Measurements from ENCODE around the gene LAMP5. TPM values are rescaled to one million over a fixed set of nuclear protein-coding genes. Genes with fewer than 3 reads are reported as not detected.

LAMP5 gene
- total RNA-seq, 2 donors from 2014 or later, result 0.14 to 0.34 TPM

GRCh38 chr20:9506280-9506821 is 8.0 kb upstream of the LAMP5 start:
- WGBS, result 30% methylated on average over 29 of the region's 34 CpGs
- Histone ChIP-seq H3K4me1 (replicated peaks) (no peaks in the 10 kb centered on the region), H3K27me3 (replicated peaks; ENCODE audit: insufficient read depth) (peaks cover 6% of the 10 kb centered on the region), H3K9me3 (no peaks in the 10 kb centered on the region), H3K4me3 (no peak overlapping the region), H3K36me3 (no peaks in the 10 kb centered on the region), H3K27ac (no peak overlapping the region)
- intact Hi-C loops (cut with DNase I), result no loop called here
- TF ChIP-seq POLR2AphosphoS5 (IDR thresholded peaks at IDR 0.05) (no peak), CTCF (IDR thresholded peaks at IDR 0.05) (no peak), POLR2A (IDR thresholded peaks at IDR 0.05) (no peak)
- no peak for DNase-seq (ENCODE audit: low spot score)

GRCh38 chr20:9506964-9507369 is 7.4 kb upstream of the LAMP5 start:
- Histone ChIP-seq H3K4me3 (no peak overlapping the region), H3K36me3 (no peaks in the 10 kb centered on the region), H3K27ac (no peak overlapping the region), H3K9me3 (no peaks in the 10 kb centered on the region), H3K27me3 (replicated peaks; ENCODE audit: insufficient read depth) (peaks cover 6% of the 10 kb centered on the region), H3K4me1 (replicated peaks) (no peaks in the 10 kb centered on the region)
- DNase-seq (ENCODE audit: low spot score), result no peak
- 26% methylated on average over 28 of the region's 31 CpGs for WGBS
- intact Hi-C loops (cut with DNase I), result no loop called here
- TF ChIP-seq POLR2AphosphoS5 (IDR thresholded peaks at IDR 0.05), result no peak
- TF ChIP-seq CTCF (IDR thresholded peaks at IDR 0.05), result no peak
- no peak for TF ChIP-seq POLR2A (IDR thresholded peaks at IDR 0.05)

- peaks cover 6% of the 10 kb centered on the region for H3K27me3 ChIP-seq (replicated peaks; ENCODE audit: insufficient read depth)
- intact Hi-C loops (cut with DNase I), result no loop called here
- H3K4me3 ChIP-seq, result no peak overlapping the region
- H3K9me3 ChIP-seq, result no peaks in the 10 kb centered on the region
- DNase-seq (ENCODE audit: low spot score), result no peak
- 14% methylated on average over 31 of the region's 37 CpGs for WGBS
- TF ChIP-seq POLR2AphosphoS5 (IDR thresholded peaks at IDR 0.05), result no peak
- no peak for TF ChIP-seq POLR2A (IDR thresholded peaks at IDR 0.05)
- TF ChIP-seq CTCF (IDR thresholded peaks at IDR 0.05), result no peak
- H3K4me1 ChIP-seq (replicated peaks), result no peaks in the 10 kb centered on the region
- no peak overlapping the region for H3K27ac ChIP-seq
- H3K36me3 ChIP-seq, result no peaks in the 10 kb centered on the region
These were observed 6.7 kb upstream of the LAMP5 start for GRCh38 chr20:9507544-9508239.

GRCh38 chr20:9508240-9508661 is 6.1 kb upstream of the LAMP5 start:
- DNase-seq (ENCODE audit: low spot score), result no peak
- WGBS, result 6% methylated on average over 23 of the region's 23 CpGs
- intact Hi-C loops (cut with DNase I), result no loop called here
- H3K9me3 ChIP-seq, result no peaks in the 10 kb centered on the region
- no peak overlapping the region for H3K4me3 ChIP-seq
- no peaks in the 10 kb centered on the region for H3K36me3 ChIP-seq
- peaks cover 6% of the 10 kb centered on the region for H3K27me3 ChIP-seq (replicated peaks; ENCODE audit: insufficient read depth)
- no peak overlapping the region for H3K27ac ChIP-seq
- TF ChIP-seq POLR2A (IDR thresholded peaks at IDR 0.05) (no peak), CTCF (IDR thresholded peaks at IDR 0.05) (no peak), POLR2AphosphoS5 (IDR thresholded peaks at IDR 0.05) (no peak)
- no peaks in the 10 kb centered on the region for H3K4me1 ChIP-seq (replicated peaks)

GRCh38 chr20:9508696-9509178 is 5.7 kb upstream of the LAMP5 start:
- Histone ChIP-seq H3K4me1 (replicated peaks) (no peaks in the 10 kb centered on the region), H3K36me3 (no peaks in the 10 kb centered on the region), H3K9me3 (no peaks in the 10 kb centered on the region), H3K4me3 (no peak overlapping the region), H3K27me3 (replicated peaks; ENCODE audit: insufficient read depth) (peaks cover 6% of the 10 kb centered on the region), H3K27ac (no peak overlapping the region)
- 24% methylated on average over 19 of the region's 30 CpGs for WGBS
- intact Hi-C loops (cut with DNase I), result no loop called here
- DNase-seq (ENCODE audit: low spot score), result no peak
- TF ChIP-seq CTCF (IDR thresholded peaks at IDR 0.05) (no peak), POLR2A (IDR thresholded peaks at IDR 0.05) (no peak), POLR2AphosphoS5 (IDR thresholded peaks at IDR 0.05) (no peak)

Measured in prostate gland (tissue), 2 donors.